Neural cell (in vitro differentiated cells): ENCODE data around the gene TAPBPL.

Experiments
- POLR2AphosphoS5 ChIP-seq: IDR thresholded peaks from 2 replicates; pipeline ENCODE4 v1.6.1; 2012
- SMC3 ChIP-seq: fragments of 450-650 bp; conservative IDR thresholded peaks from 2 replicates; pipeline ENCODE4 v1.6.1; 2014; ENCODE audit warnings: antibody characterized with exemption, mild to moderate bottlenecking, moderate library complexity; ENCODE audit not compliant: poor library complexity
- TF ChIP-seq, protein P1 (sequence below): fragments of 450-650 bp; IDR thresholded peaks from 2 replicates; pipeline ENCODE4 v1.5.1; 2014; ENCODE audit warnings: antibody characterized with exemption, mild to moderate bottlenecking, moderate library complexity; ENCODE audit not compliant: poor library complexity, severe bottlenecking

DNA sequence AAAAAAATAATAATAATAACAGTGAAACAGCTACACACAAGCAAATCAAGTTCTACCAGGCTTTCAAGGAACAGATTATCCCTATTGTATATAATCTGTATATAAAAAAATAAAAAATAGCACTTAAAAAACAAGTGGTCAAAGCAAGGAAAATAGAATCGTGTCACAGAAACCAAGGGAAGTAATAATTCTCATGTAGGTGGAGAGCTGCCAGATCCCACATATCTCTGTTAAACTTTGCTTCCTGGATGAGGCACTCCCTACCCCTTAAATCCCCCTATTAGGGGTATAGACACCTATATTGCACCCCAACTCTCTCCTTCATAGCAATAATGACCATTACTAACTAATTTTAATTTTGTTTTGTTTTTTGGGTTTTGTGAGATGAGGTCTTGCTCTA is 11.5 kb upstream of the TAPBPL start:
- TF ChIP-seq POLR2AphosphoS5 (no peak), SMC3 (no peak)
- TF ChIP-seq, protein P1, sequence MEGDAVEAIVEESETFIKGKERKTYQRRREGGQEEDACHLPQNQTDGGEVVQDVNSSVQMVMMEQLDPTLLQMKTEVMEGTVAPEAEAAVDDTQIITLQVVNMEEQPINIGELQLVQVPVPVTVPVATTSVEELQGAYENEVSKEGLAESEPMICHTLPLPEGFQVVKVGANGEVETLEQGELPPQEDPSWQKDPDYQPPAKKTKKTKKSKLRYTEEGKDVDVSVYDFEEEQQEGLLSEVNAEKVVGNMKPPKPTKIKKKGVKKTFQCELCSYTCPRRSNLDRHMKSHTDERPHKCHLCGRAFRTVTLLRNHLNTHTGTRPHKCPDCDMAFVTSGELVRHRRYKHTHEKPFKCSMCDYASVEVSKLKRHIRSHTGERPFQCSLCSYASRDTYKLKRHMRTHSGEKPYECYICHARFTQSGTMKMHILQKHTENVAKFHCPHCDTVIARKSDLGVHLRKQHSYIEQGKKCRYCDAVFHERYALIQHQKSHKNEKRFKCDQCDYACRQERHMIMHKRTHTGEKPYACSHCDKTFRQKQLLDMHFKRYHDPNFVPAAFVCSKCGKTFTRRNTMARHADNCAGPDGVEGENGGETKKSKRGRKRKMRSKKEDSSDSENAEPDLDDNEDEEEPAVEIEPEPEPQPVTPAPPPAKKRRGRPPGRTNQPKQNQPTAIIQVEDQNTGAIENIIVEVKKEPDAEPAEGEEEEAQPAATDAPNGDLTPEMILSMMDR: no peak
